GM19372 (cell line): ENCODE measurements around the gene CHST11.

Source experiments
- ATAC-seq: cut with Tn5 transposase; IDR thresholded peaks from one replicate; pipeline ENCODE4 v1.9.1; 2021; ENCODE audit warnings: mild to moderate bottlenecking, low read depth, moderate library complexity; ENCODE audit not compliant: unreplicated experiment

CHST11 gene

DNA sequence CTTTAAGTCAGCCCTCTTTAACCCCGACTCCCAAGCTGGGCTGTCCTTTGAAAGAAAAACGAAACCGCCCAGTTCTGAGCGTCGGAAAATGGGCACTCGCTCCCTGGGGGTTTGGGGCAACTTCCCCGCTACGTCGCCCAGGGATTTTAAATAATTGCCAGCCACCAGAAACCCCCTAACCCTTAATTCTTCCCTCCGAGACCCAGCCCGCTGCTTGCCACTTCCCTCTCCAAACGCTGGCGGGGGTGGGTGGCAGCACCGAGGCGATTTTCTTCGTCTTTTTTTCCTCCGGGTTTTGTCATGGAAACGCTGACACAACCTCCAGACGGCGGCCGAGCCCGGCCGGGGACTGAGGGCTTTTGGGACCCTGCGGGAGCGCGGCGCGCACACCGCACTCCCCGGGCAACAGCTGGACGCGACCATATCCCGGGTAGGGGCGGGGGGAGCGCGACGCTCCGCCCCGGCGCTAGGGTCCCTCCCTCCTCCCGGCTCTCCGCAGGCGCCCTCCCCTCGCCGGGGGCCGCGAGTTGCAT, at the start of gene CHST11:
CHST11 (plus strand) TSS at position 532 of the 533 bp plus-strand sequence.
- peak; percentile 74 for ATAC-seq

- ATAC-seq: no peak
These were observed 49.3 kb upstream of the CHST11 start for GRCh38 chr12:104407438-104407837.

GRCh38 chr12:104407922-104408321, 48.8 kb upstream of the CHST11 start:
- ATAC-seq: no peak

GRCh38 chr12:104410326-104410725, 46.4 kb upstream of the CHST11 start:
- ATAC-seq: no peak

- no peak for ATAC-seq
These were observed 46.0 kb upstream of the CHST11 start for GRCh38 chr12:104410786-104411185.

DNA sequence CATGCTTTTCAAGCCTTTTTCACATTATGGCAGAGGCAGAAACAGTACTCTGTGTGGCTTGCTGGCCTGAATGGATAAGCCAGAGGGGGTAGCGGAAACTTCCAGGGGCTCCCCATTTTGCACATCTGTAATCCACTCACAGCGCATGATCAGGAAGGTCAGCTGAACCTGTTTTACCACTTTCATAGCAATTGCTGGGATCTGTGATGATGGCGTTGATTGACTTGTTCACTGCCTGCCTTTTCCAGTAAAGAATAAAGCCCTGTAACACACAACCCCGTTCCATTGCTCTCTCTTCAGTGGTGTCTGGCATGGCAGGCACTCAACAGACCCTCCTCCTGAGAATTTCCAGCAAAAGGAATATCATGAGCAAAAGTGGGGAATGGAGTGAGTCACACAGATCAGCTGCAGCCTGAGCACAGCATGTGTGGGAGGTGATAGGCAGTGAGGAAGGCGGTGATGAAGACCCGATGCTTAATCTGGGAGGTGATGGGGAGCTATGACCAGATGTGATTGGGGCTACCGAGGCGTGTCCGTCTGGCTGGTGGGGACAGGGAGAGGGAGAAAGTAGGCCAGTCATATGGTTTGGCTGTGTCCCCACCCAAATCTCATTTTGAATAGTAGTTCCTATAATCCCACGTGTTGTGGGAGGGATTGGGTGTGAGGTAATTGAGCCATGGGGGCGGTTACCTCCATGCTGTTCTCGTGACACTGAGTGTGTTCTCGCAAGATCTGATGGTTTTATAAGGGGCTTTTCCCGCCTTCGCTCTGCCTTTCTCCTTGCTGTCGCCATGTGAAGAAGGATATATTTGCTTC, 44.7 kb upstream of the CHST11 start:
- ATAC-seq: no peak

GRCh38 chr12:104412681-104413080, 44.1 kb upstream of the CHST11 start:
- ATAC-seq: no peak

GRCh38 chr12:104413330-104413729, 43.4 kb upstream of the CHST11 start:
- no peak for ATAC-seq

GRCh38 chr12:104414581-104415341, 42.0 kb upstream of the CHST11 start:
- no peak for ATAC-seq

DNA sequence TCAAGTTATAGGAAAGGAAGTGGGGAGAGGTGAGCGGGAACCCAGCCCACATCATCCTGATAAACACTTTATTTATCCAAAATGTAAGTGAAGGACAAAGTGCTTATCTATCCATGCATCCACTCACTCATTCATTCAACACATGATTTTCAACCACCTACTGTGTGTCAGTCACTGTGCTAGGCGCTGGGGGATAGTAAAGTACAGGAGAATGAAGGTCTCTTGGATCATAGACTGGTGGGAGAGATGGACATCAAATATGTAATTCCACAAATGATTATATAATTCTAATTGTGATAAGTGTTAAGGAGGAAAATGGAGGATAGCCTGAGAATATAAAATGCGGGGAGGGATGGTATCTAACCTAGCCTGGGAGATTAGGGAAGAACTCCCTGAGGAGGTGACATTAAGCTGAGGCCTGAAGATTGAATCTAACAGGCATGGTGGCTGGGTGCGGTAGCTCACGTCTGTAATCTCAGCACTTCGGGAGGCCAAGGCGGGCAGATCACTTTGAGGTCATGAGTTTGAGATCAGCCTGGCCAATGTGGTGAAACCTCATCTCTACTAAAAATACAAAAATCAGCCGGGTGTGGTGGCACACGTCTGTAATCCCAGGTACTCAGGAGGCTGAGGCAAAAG, 41.3 kb upstream of the CHST11 start:
- ATAC-seq: no peak

DNA sequence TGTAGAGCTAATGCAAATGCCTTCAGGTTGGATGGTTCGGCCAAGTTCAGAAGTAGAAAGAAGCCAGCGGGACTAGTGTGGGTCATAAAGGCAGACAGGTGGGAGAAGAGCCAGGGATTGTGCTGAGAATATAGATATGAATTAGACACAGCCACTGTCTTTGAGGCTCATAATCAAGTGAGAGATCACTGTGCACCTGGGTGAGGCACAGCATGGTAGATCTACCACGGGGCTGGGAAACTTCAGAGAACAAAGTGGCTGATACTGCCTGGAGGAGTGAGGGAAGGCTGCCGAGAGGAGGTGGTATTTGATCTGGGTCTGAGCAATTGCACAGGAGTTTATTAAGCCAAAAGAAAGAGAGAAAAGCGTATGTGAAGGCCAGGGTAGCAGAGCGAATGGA, 40.6 kb upstream of the CHST11 start:
- no peak for ATAC-seq

DNA sequence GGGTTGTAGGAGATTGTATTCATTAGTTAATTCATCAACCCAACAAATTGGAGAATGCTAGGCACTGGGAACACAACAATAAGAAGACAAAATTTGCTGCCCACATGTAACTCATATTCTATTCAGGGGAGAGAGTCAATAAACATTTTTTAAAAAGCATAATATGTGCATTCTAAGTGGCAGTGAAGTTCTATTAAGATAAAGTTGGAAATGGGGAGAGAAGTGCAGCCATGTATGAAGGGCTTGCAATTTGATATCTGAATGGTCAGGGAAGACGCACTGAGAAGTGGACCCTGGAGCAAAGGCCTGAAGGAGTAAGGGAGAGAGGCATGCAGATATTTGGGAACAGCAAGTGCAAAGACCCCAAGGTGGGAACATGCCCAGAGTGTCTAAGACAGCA, 40.2 kb upstream of the CHST11 start:
- no peak for ATAC-seq

- ATAC-seq: no peak
These were observed 37.0 kb upstream of the CHST11 start for GRCh38 chr12:104419717-104420116.

GRCh38 chr12:104420868-104421267, 35.9 kb upstream of the CHST11 start:
- ATAC-seq: no peak

DNA sequence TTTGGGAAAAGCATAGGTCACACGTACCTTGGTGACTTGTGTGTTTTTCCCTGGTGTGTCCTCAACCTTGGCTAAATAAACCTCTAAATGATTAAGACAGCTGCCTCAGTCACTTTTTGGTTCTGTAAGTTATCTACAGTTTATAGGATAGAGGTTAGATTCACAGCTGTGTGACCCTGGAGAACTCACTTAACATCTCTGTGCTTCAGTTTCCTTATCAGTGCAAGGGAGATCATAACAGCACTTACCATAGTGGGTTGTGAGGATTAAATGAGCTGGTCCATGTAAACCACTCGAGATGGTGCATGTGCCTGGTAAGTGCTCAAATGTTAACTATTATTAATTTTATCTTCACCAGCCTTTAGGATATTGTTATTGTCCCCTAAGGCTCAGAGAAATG, 35.4 kb upstream of the CHST11 start:
- no peak for ATAC-seq

- no peak for ATAC-seq
These were observed 34.3 kb upstream of the CHST11 start for GRCh38 chr12:104422441-104422840.

DNA sequence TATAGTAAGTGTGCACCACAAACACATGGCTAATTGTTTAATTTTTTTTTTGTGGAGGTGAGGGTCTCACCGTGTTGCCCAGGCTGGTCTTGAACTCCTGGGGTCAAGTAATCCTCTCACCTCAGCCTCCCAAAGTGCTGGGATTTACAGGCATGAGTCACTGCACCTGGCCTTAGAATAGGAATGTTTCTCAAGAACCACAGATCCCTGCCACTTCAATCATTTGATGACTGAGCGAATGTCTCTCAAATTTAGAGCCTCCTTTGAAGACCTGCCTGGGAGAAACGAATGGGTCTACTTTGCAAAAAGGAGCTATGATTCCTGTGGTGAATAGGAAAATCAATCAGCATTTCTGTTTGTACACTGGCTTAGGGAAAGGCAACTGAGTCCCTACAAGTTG, 33.5 kb upstream of the CHST11 start:
- ATAC-seq: no peak

- no peak for ATAC-seq
These were observed 32.9 kb upstream of the CHST11 start for GRCh38 chr12:104423809-104424208.

GRCh38 chr12:104424955-104425354, 31.8 kb upstream of the CHST11 start:
- no peak for ATAC-seq

- ATAC-seq: no peak
These were observed 31.1 kb upstream of the CHST11 start for GRCh38 chr12:104425614-104426013.

- no peak for ATAC-seq
These were observed 29.7 kb upstream of the CHST11 start for GRCh38 chr12:104426926-104427546.
